ENCODE measurements around the gene LPAR4. TPM values are rescaled to one million over a fixed set of nuclear protein-coding genes. Genes with fewer than 3 reads are reported as not detected.

LPAR4 gene
- total RNA-seq, 1 experiment from 2014 or later = not detected

DNA sequence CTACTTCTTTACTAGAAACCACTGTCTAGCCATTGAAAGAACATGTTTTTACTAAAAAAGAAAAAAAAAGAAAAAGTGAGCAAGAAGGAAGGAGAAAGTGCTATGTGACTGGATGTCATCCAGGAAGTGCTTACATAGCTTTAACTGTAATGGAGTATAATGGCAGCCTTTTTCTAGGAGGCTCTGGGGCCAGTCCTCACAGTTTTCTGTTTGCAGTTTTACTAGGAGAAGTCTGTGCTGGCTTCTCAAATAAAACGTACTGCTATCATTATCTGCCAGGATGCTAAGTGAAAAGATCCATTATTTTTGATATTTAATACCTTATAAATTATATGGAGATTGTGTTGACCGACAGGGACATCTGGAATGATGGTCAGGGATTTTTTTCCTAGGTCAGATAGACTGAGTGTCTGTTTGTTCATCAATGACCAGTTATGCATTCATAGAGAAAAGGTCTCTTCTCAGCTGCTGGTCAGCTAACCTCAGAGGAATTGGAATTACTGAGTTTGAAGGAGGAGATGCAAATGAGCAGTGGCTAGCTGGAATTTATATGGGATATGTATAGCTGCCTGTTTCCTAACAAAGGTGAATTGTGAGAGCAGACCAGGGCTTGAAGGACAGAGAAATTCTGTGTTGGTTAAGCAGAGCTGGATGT is 21.7 kb downstream of the LPAR4 start:
- DNase-seq (ENCODE audit: low read depth, low spot score) (no peak), ATAC-seq (no peak)
- no peaks in the 10 kb centered on the region for H3K27me3 ChIP-seq (ENCODE audit: insufficient read depth, low read length)
- no peaks in the 10 kb centered on the region for H3K36me3 ChIP-seq (ENCODE audit: control insufficient read depth in 1 of 2, insufficient read depth in 2 of 2, low read length in 2 of 2)
- intact Hi-C loops (cut with micrococcal nuclease) = no loop called here
- H3K9me2 ChIP-seq (ENCODE audit: insufficient read depth) = no peaks in the 10 kb centered on the region
- no peak overlapping the region for H3K4me2 ChIP-seq (ENCODE audit: low read length)
- RAD21 ChIA-PET (ENCODE audit: low non-redundant PET in 1 of 2, low total read pairs in 2 of 2, uncharacterized antibody in 2 of 2, unreplicated experiment in 2 of 2) = no interaction called here
- POLR2A ChIA-PET = no interaction called here
- no peaks in the 10 kb centered on the region for H4K20me1 ChIP-seq (ENCODE audit: insufficient read depth)
- no peak overlapping the region for H3K4me3 ChIP-seq (replicated peaks in 1 of 2; ENCODE audit: low read depth in 1 of 2, low read length in 2 of 2)
- TF ChIP-seq CBX3 (IDR thresholded peaks at IDR 0.05; ENCODE audit: low read depth) (no peak), ZFX (IDR thresholded peaks at IDR 0.05) (no peak), RAD21 (IDR thresholded peaks at IDR 0.05; ENCODE audit: low read depth) (no peak), EGR1 (IDR thresholded peaks at IDR 0.05; ENCODE audit: low read depth) (no peak), SRF (IDR thresholded peaks at IDR 0.05; ENCODE audit: low read depth) (no peak), SIN3A (IDR thresholded peaks at IDR 0.05; ENCODE audit: low read depth) (no peak), ELF1 (IDR thresholded peaks at IDR 0.05; ENCODE audit: borderline replicate concordance, low read depth) (no peak)
- TF ChIP-seq, protein P1, sequence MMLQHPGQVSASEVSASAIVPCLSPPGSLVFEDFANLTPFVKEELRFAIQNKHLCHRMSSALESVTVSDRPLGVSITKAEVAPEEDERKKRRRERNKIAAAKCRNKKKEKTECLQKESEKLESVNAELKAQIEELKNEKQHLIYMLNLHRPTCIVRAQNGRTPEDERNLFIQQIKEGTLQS (IDR thresholded peaks at IDR 0.05) = no peak
- no peaks in the 10 kb centered on the region for H3K79me2 ChIP-seq (ENCODE audit: insufficient read depth, low read length)
- CTCF ChIA-PET = no interaction called here
- no peak overlapping the region for H3K27ac ChIP-seq (ENCODE audit: low read depth, low read length)
- no peak overlapping the region for H2AFZ ChIP-seq (ENCODE audit: low read depth, low read length, poor library complexity, severe bottlenecking)
- H3K9ac ChIP-seq (ENCODE audit: low read length) = no peak overlapping the region
- no peaks in the 10 kb centered on the region for H3K9me3 ChIP-seq (ENCODE audit: control insufficient read depth in 1 of 2, insufficient read depth in 1 of 2, low read depth in 1 of 2, low read length in 2 of 2)
- H3K4me1 ChIP-seq (ENCODE audit: control insufficient read depth in 1 of 2, insufficient read depth in 2 of 2, low read length in 2 of 2) = no peaks in the 10 kb centered on the region
- BruUV-seq (replicated peaks) = no TSS peak

DNA sequence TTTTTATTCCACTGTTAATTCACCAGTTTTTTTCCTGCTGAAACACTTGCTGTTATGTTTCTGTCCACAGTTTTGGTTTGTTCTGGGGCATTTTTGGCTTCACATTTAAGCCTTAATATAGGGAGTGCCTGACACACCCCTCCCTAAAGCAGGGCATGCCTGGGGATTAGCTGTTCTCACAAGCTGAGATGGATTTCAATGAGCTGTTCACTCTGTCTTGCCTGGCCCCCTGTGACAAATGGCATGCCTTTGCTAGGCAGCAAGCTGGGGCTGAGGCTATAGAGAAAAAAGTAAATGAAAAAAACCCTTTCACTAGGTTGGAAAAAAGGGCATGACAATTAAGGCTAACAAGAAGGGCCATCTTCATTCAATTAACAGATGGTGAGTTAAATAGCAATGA is 22.4 kb downstream of the LPAR4 start:
- Histone ChIP-seq H3K36me3 (ENCODE audit: control insufficient read depth in 1 of 2, insufficient read depth in 2 of 2, low read length in 2 of 2) (no peaks in the 10 kb centered on the region), H3K9me3 (ENCODE audit: control insufficient read depth in 1 of 2, insufficient read depth in 1 of 2, low read depth in 1 of 2, low read length in 2 of 2) (no peaks in the 10 kb centered on the region), H3K9me2 (ENCODE audit: insufficient read depth) (no peaks in the 10 kb centered on the region), H3K9ac (ENCODE audit: low read length) (no peak overlapping the region), H3K4me1 (ENCODE audit: control insufficient read depth in 1 of 2, insufficient read depth in 2 of 2, low read length in 2 of 2) (no peaks in the 10 kb centered on the region), H3K27ac (ENCODE audit: low read depth, low read length) (no peak overlapping the region), H3K4me3 (replicated peaks in 1 of 2; ENCODE audit: low read depth in 1 of 2, low read length in 2 of 2) (no peak overlapping the region), H3K27me3 (ENCODE audit: insufficient read depth, low read length) (no peaks in the 10 kb centered on the region), H3K4me2 (ENCODE audit: low read length) (no peak overlapping the region), H2AFZ (ENCODE audit: low read depth, low read length, poor library complexity, severe bottlenecking) (no peak overlapping the region), H4K20me1 (ENCODE audit: insufficient read depth) (no peaks in the 10 kb centered on the region), H3K79me2 (ENCODE audit: insufficient read depth, low read length) (no peaks in the 10 kb centered on the region)
- BruUV-seq (replicated peaks) = no TSS peak
- ATAC-seq = no peak
- ChIA-PET CTCF (no interaction called here), POLR2A (no interaction called here), RAD21 (ENCODE audit: low non-redundant PET in 1 of 2, low total read pairs in 2 of 2, uncharacterized antibody in 2 of 2, unreplicated experiment in 2 of 2) (no interaction called here)
- intact Hi-C loops (cut with micrococcal nuclease) = no loop called here
- TF ChIP-seq CEBPB (IDR thresholded peaks at IDR 0.05; ENCODE audit: low read depth) = no peak
- no peak for TF ChIP-seq SIN3A (IDR thresholded peaks at IDR 0.05; ENCODE audit: low read depth)
- TF ChIP-seq, protein P2, sequence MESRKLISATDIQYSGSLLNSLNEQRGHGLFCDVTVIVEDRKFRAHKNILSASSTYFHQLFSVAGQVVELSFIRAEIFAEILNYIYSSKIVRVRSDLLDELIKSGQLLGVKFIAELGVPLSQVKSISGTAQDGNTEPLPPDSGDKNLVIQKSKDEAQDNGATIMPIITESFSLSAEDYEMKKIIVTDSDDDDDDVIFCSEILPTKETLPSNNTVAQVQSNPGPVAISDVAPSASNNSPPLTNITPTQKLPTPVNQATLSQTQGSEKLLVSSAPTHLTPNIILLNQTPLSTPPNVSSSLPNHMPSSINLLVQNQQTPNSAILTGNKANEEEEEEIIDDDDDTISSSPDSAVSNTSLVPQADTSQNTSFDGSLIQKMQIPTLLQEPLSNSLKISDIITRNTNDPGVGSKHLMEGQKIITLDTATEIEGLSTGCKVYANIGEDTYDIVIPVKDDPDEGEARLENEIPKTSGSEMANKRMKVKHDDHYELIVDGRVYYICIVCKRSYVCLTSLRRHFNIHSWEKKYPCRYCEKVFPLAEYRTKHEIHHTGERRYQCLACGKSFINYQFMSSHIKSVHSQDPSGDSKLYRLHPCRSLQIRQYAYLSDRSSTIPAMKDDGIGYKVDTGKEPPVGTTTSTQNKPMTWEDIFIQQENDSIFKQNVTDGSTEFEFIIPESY (IDR thresholded peaks at IDR 0.05; ENCODE audit: extremely low read depth, insufficient replicate concordance, low read length) = no peak
- TF ChIP-seq, protein P3, sequence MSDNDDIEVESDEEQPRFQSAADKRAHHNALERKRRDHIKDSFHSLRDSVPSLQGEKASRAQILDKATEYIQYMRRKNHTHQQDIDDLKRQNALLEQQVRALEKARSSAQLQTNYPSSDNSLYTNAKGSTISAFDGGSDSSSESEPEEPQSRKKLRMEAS (IDR thresholded peaks at IDR 0.05) = no peak
- no peak for TF ChIP-seq JUND (IDR thresholded peaks at IDR 0.05)
- no peak for TF ChIP-seq CTCF (IDR thresholded peaks at IDR 0.05 in 2 of 3, conservative IDR thresholded peaks at IDR 0.05 in 1 of 3; ENCODE audit: borderline replicate concordance in 1 of 3, insufficient read depth in 1 of 3, low read depth in 2 of 3, low read length in 2 of 3)
- no peak for TF ChIP-seq ELF1 (IDR thresholded peaks at IDR 0.05; ENCODE audit: borderline replicate concordance, low read depth)
- no peak for TF ChIP-seq EZH2 (IDR thresholded peaks at IDR 0.05)
- DNase-seq (ENCODE audit: low read depth, low spot score) = no peak
